H1 (cell line): ENCODE measurements around the gene UBXN1. TPM values are rescaled to one million over a fixed set of nuclear protein-coding genes. Genes with fewer than 3 reads are reported as not detected.

Experiments used
- CTCF ChIA-PET: fragments of 300-600 bp; sonication (Branson Sonifier 250); formaldehyde crosslinking; loops from one replicate; lab custom pipeline; 2021; ENCODE audit not compliant: partially characterized antibody; lab: Charles Lee
- POLR2A ChIA-PET: fragments of 300-600 bp; sonication (Branson Sonifier 250); formaldehyde crosslinking; loops from one replicate; lab custom pipeline; 2021; ENCODE audit warnings: inconsistent platforms; ENCODE audit not compliant: partially characterized antibody; lab: Charles Lee
- DNase-seq, 2 experiments: peaks; one replicate each; pipeline versions ENCODE4 v3.0.0 to v3.0.0-alpha.2; 2010 to 2022; ENCODE audit warnings: low spot score in 2 of 2, low read depth in 1 of 2, mixed read lengths in 1 of 2
- FAIRE-seq: peaks from 2 replicates; lab custom pipeline; 2011; peaks lifted over from hg19 to GRCh38; lab: Jason Lieb, UNC
- H2AFZ ChIP-seq: 2 replicates; pipeline ENCODE4 v1.8.1; 2012; ENCODE audit warnings: low read length, inconsistent platforms
- H2AK5ac ChIP-seq: 2 replicates; pipeline ENCODE4 v1.6.1; 2013; ENCODE audit warnings: low read depth, low read length
- H2BK120ac ChIP-seq: replicated peaks from 2 replicates; pipeline ENCODE3; 2013; ENCODE audit warnings: low read depth, low read length, inconsistent platforms
- H2BK12ac ChIP-seq: 2 replicates; pipeline ENCODE4 v1.6.1; 2013; ENCODE audit warnings: low read depth, low read length
- H2BK15ac ChIP-seq: 2 replicates; pipeline ENCODE4 v1.6.1; 2013; ENCODE audit warnings: low read length
- H2BK20ac ChIP-seq: 2 replicates; pipeline ENCODE4 v1.6.1; 2013; ENCODE audit warnings: low read length
- H2BK5ac ChIP-seq: 2 replicates; pipeline ENCODE4 v1.6.1; 2013; ENCODE audit warnings: low read depth, low read length
- H3K14ac ChIP-seq: 2 replicates; pipeline ENCODE4 v1.6.1; 2013; ENCODE audit warnings: inconsistent platforms; ENCODE audit not compliant: insufficient read length
- H3K18ac ChIP-seq: 2 replicates; pipeline ENCODE4 v1.6.1; 2013; ENCODE audit warnings: low read length; ENCODE audit errors: extremely low read depth
- H3K23ac ChIP-seq: 2 replicates; pipeline ENCODE4 v1.6.1; 2013; ENCODE audit warnings: inconsistent platforms; ENCODE audit not compliant: insufficient read length
- H3K23me2 ChIP-seq: 2 replicates; pipeline ENCODE4 v1.6.1; 2013; ENCODE audit warnings: low read depth, low read length
- H3K27ac ChIP-seq: 2 replicates; pipeline ENCODE4 v1.6.1; 2011; ENCODE audit warnings: low read depth, low read length, inconsistent platforms
- H3K27me3 ChIP-seq, 4 experiments: replicated peaks in 1 of 4; 1 replicate in 1 of 4; 2 replicates in 3 of 4; pipeline versions ENCODE4 v1.6.1 to v1.8.1; 2011 to 2013; ENCODE audit warnings: low read length in 3 of 4, mild to moderate bottlenecking in 3 of 4, inconsistent platforms in 2 of 4, mixed read lengths in 2 of 4, moderate library complexity in 1 of 4; ENCODE audit not compliant: control insufficient read depth in 3 of 4, insufficient read depth in 3 of 4; ENCODE audit errors: extremely low read depth in 1 of 4
- H3K36me3 ChIP-seq, 4 experiments: 2 replicates each; pipeline versions ENCODE4 v1.6.1 to v1.8.1; 2011 to 2013; ENCODE audit warnings: mild to moderate bottlenecking in 4 of 4, low read length in 3 of 4, moderate library complexity in 2 of 4, control low read depth in 1 of 4, inconsistent platforms in 1 of 4; ENCODE audit not compliant: insufficient read depth in 4 of 4, control insufficient read depth in 2 of 4
- H3K4ac ChIP-seq: replicated peaks from 2 replicates; pipeline ENCODE3; 2013; ENCODE audit warnings: low read length, low read depth, mixed read lengths, inconsistent platforms; ENCODE audit not compliant: insufficient read length
- H3K4me1 ChIP-seq, 4 experiments: replicated peaks in 1 of 4; 1 replicate in 1 of 4; 2 replicates in 3 of 4; pipeline versions ENCODE4 v1.6.1 to v1.8.1; 2011 to 2013; ENCODE audit warnings: low read length in 3 of 4, inconsistent platforms in 2 of 4, mixed read lengths in 1 of 4; ENCODE audit not compliant: insufficient read depth in 4 of 4, control insufficient read depth in 3 of 4
- H3K4me2 ChIP-seq, 2 experiments: 2 replicates each; pipeline versions ENCODE4 v1.6.1 to v1.8.1; 2011 to 2013; ENCODE audit warnings: low read depth in 2 of 2, low read length in 2 of 2, control low read depth in 1 of 2, inconsistent platforms in 1 of 2, mild to moderate bottlenecking in 1 of 2; ENCODE audit not compliant: insufficient read depth in 1 of 2
- H3K4me3 ChIP-seq, 4 experiments: fragments of 200-600, 300-600 bp in 1 of 4; sonication (generic), shearing (Covaris generic), sonication (Bioruptor Twin) in 1 of 4; 2 replicates each; pipeline versions ENCODE4 v1.5.1 to v1.8.1; 2011 to 2016; ENCODE audit warnings: low read length in 4 of 4, low read depth in 3 of 4, control low read depth in 2 of 4, inconsistent platforms in 2 of 4, mild to moderate bottlenecking in 2 of 4, mixed read lengths in 1 of 4, moderate library complexity in 1 of 4; ENCODE audit not compliant: insufficient read depth in 2 of 4; ENCODE audit errors: extremely low read depth in 1 of 4
- H3K56ac ChIP-seq: replicated peaks from 2 replicates; pipeline ENCODE3; 2013; ENCODE audit warnings: low read depth, mild to moderate bottlenecking, mixed read lengths, low read length, inconsistent platforms; ENCODE audit not compliant: insufficient read length
- H3K79me1 ChIP-seq: 2 replicates; pipeline ENCODE4 v1.6.1; 2013; ENCODE audit warnings: low read depth, low read length, control low read depth
- H3K79me2 ChIP-seq, 2 experiments: 2 replicates each; pipeline versions ENCODE4 v1.6.1 to v1.8.1; 2012 to 2013; ENCODE audit warnings: low read length in 2 of 2, mild to moderate bottlenecking in 2 of 2, inconsistent platforms in 1 of 2; ENCODE audit not compliant: insufficient read depth in 2 of 2, control insufficient read depth in 1 of 2
- H3K9ac ChIP-seq, 4 experiments: replicated peaks in 1 of 4; 1 replicate in 1 of 4; 2 replicates in 3 of 4; pipeline versions ENCODE4 v1.6.1 to v1.8.1; 2011 to 2013; ENCODE audit warnings: low read depth in 3 of 4, low read length in 3 of 4, control low read depth in 2 of 4, mild to moderate bottlenecking in 2 of 4, moderate library complexity in 2 of 4, inconsistent platforms in 1 of 4; ENCODE audit errors: extremely low read depth in 1 of 4
- H3K9me3 ChIP-seq, 2 experiments: 2 replicates each; pipeline versions ENCODE4 v1.6.1 to v1.8.1; 2012 to 2013; ENCODE audit warnings: mild to moderate bottlenecking in 2 of 2, moderate library complexity in 2 of 2, control low read depth in 1 of 2, inconsistent platforms in 1 of 2, low read depth in 1 of 2, low read length in 1 of 2, mixed read lengths in 1 of 2; ENCODE audit not compliant: insufficient read depth in 2 of 2
- H4K20me1 ChIP-seq, 2 experiments: replicated peaks in 1 of 2; 2 replicates each; pipeline versions ENCODE3 to v1.8.1; 2011 to 2013; ENCODE audit warnings: inconsistent platforms in 2 of 2, low read length in 2 of 2, mild to moderate bottlenecking in 1 of 2; ENCODE audit not compliant: insufficient read depth in 2 of 2, control insufficient read depth in 1 of 2
- H4K5ac ChIP-seq: 2 replicates; pipeline ENCODE4 v1.6.1; 2013; ENCODE audit warnings: low read length, low read depth, mixed read lengths, inconsistent platforms; ENCODE audit not compliant: insufficient read length
- H4K8ac ChIP-seq: 2 replicates; pipeline ENCODE4 v1.8.0; 2013; ENCODE audit warnings: mild to moderate bottlenecking, moderate library complexity, low read length, inconsistent platforms; ENCODE audit not compliant: insufficient read depth; ENCODE audit errors: extremely low read depth
- H4K91ac ChIP-seq: replicated peaks from 2 replicates; pipeline ENCODE3; 2013; ENCODE audit warnings: low read length, mixed read lengths, inconsistent platforms; ENCODE audit not compliant: insufficient read length
- CBX8 ChIP-seq: fragments of 300-800, 300-1000 bp; sonication (generic); IDR thresholded peaks from 2 replicates; pipeline ENCODE4 v1.7.1; 2016; ENCODE audit warnings: low read depth, low read length, borderline replicate concordance
- JUN ChIP-seq: IDR thresholded peaks from 2 replicates; pipeline ENCODE4 v1.6.1; 2011; ENCODE audit warnings: low read depth, mild to moderate bottlenecking, improper control_type of control experiment, low read length
- KDM1A ChIP-seq: fragments of 200-600, 300-600 bp; sonication (generic); IDR thresholded peaks from 2 replicates; pipeline ENCODE4 v1.7.1; 2016; ENCODE audit warnings: mild to moderate bottlenecking, low read length, borderline replicate concordance
- KDM5A ChIP-seq: fragments of 200-600 bp; IDR thresholded peaks from 2 replicates; pipeline ENCODE4 v1.7.1; 2012; ENCODE audit warnings: mild to moderate bottlenecking, low read length, inconsistent platforms, mixed read lengths
- TAF7 ChIP-seq: optimal IDR thresholded peaks from 2 replicates; pipeline ENCODE3; 2011; ENCODE audit warnings: low read depth, mild to moderate bottlenecking, inconsistent platforms, low read length, moderate library complexity, borderline replicate concordance
- TBP ChIP-seq: IDR thresholded peaks from 2 replicates; pipeline ENCODE4 v1.6.1; 2011; ENCODE audit warnings: low read depth, low read length, improper control_type of control experiment
- WGBS, 2 experiments: shearing (Covaris generic) in 1 of 2; methylation state at CpG; one replicate each; pipeline versions ENCODE4 v1.1.6 to v1.1.7; 2013 to 2015; ENCODE audit warnings: low lambda C conversion rate in 2 of 2, mixed read lengths in 2 of 2, inconsistent platforms in 1 of 2, low coverage in 1 of 2, missing lambda C conversion rate in 1 of 2; ENCODE audit not compliant: insufficient replicate concordance in 2 of 2, insufficient coverage in 1 of 2, insufficient read length in 1 of 2; ENCODE audit errors: extremely low coverage in 1 of 2, missing lambda C conversion rate in 1 of 2; 5-methylcytosine and 5-hydroxymethylcytosine counted together
- polyA plus RNA-seq, 7 experiments: library from polyadenylated mRNA; depleted of rRNA in 3 of 7; stranded (reverse) in 5 of 7; unstranded in 2 of 7; fragments of >200 nt in 5 of 7; fragments of 200-250 nt in 2 of 7; gene quantifications; 1 replicate in 5 of 7; 2 replicates in 1 of 7; 4 replicates in 1 of 7; pipeline versions ENCODE4 v1.2.1 to v1.2.3, GENCODE V29; 2011 to 2013; ENCODE audit warnings: missing spikeins in 2 of 7, mixed read lengths in 2 of 7
- total RNA-seq: library from RNA; stranded (reverse); fragmentation: NEBNext Ultra II Directional; extraction: Animal tissue kit (Norgen Biotek cat#: 25700); gene quantifications from 2 replicates; pipeline ENCODE4 v1.2.1, GENCODE V29; 2021

The UBXN1 gene
- total and polyA plus RNA-seq, 2 of the 8 experiments (the other 6 are each of a cell fraction or from before 2014, with no cell fraction given), result 78.6 to 114 TPM

DNA sequence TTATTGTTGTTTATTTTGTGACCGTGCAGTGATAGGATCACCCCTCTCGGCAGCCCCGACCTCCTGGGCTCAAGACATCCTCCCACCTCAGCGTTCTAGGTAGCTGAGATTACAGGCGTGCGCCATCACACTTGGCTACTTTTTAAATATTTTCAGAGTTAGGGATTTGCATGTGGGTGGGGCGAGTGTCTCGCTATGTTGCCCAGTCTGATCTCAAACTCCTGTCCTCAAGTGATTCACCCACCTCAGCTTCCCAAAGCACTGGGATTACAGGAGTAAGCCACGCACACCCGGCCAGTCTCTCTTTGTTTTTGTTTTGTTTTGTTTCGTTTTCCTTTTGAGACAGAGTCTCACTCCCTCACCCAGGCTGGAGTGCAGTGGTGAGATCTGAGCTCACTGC lies 24.6 kb downstream of the UBXN1 start:
- ChIA-PET CTCF (interaction anchor here (1.5 kb wide), 1 partner anchor 8 kb away, joined by 4 read pairs; no protein-coding TSS in a partner anchor), POLR2A (interaction anchor here (1.0 to 50.4 kb wide), 4 partner anchors 32 to 201 kb away, joined by 3 to 2041 read pairs (median 6); partner anchors contain the start of genes BSCL2, C11orf98, CSKMT and GNG3)
- Histone ChIP-seq H3K9ac (no peak overlapping the region; a peak in 1 of 7 replicates), H3K36me3 (peaks cover 0 to 6% (median 2%) of the 10 kb centered on the region in 4 experiments; a peak in 4 of 8 replicates), H2BK12ac (no peak overlapping the region), H3K18ac (no peak overlapping the region), H3K4ac (no peak overlapping the region), H3K9me3 (no peaks in the 10 kb centered on the region), H3K4me2 (no peak overlapping the region; a peak in 1 of 4 replicates), H3K23ac (no peak overlapping the region), H2BK5ac (no peak overlapping the region), H3K79me2 (peaks cover 7 to 23% of the 10 kb centered on the region in 2 experiments), H3K23me2 (peaks cover 3% of the 10 kb centered on the region), H4K20me1 (peaks cover 0 to 8% of the 10 kb centered on the region in 2 experiments), H4K91ac (no peak overlapping the region), H2BK20ac (no peak overlapping the region), H3K79me1 (peaks cover 7% of the 10 kb centered on the region; the same call in 1 of the 2 replicates), H2BK15ac (no peak overlapping the region), H2AK5ac (no peak overlapping the region), H4K8ac (peak overlapping the region; percentile 35; the same call in 1 of the 2 replicates), H4K5ac (no peak overlapping the region), H3K14ac (no peak overlapping the region), H2BK120ac (no peak overlapping the region), H3K56ac (no peak overlapping the region), H3K4me1 (no peaks in the 10 kb centered on the region), H3K27me3 (no peaks in the 10 kb centered on the region), H3K4me3 (no peak overlapping the region), H3K27ac (no peak overlapping the region), H2AFZ (no peak overlapping the region)
- DNase-seq, result no peak
- WGBS, 2 experiments, result 96% methylated on average over 11 of the region's 11 CpGs; no CpG with 5 or more reads in 1 of the 2 experiments
- no peak for FAIRE-seq
- no peak for TF ChIP-seq KDM5A
- no peak for TF ChIP-seq KDM1A
- no peak for TF ChIP-seq TBP
- no peak for TF ChIP-seq JUN
- TF ChIP-seq CBX8, result no peak
- TF ChIP-seq TAF7, result no peak
